Neural progenitor cell (in vitro differentiated cells): ENCODE results near the gene MBLAC2. TPM values are rescaled to one million over a fixed set of nuclear protein-coding genes. Genes with fewer than 3 reads are reported as not detected.

ENCODE experiments used
- DNase-seq: peaks from one replicate; pipeline ENCODE4 v3.0.0-alpha.2; 2016; ENCODE audit warnings: low spot score
- H2AFZ ChIP-seq: fragments of 200-600 bp; sonication (generic); replicated peaks from 2 replicates; pipeline ENCODE4 v1.6.1; 2016; ENCODE audit warnings: antibody characterized with exemption
- H3F3A ChIP-seq: fragments of 200-600 bp; sonication (generic); 2 replicates; pipeline ENCODE4 v1.6.1; 2016; ENCODE audit warnings: antibody characterized with exemption, low read depth
- H3K27ac ChIP-seq: fragments of 200-600 bp; sonication (generic); 2 replicates; pipeline ENCODE4 v1.5.1; 2016; ENCODE audit warnings: mild to moderate bottlenecking
- H3K27me3 ChIP-seq: fragments of 200-600 bp; sonication (generic); 2 replicates; pipeline ENCODE4 v1.6.1; 2016; ENCODE audit warnings: mild to moderate bottlenecking, moderate library complexity
- H3K36me3 ChIP-seq: fragments of 200-600 bp; sonication (generic); 2 replicates; pipeline ENCODE4 v1.5.1; 2016
- H3K4me1 ChIP-seq: fragments of 200-600 bp; sonication (generic); 2 replicates; pipeline ENCODE4 v1.6.1; 2016; ENCODE audit warnings: mixed run types
- H3K4me2 ChIP-seq: fragments of 200-600 bp; sonication (generic); 2 replicates; pipeline ENCODE4 v1.6.1; 2016
- H3K4me3 ChIP-seq: fragments of 200-600 bp; sonication (generic); 2 replicates; pipeline ENCODE4 v1.5.1; 2016
- H3K79me2 ChIP-seq: fragments of 200-600 bp; sonication (generic); 2 replicates; pipeline ENCODE4 v1.6.1; 2016; ENCODE audit warnings: low read depth
- H3K9ac ChIP-seq: fragments of 200-600 bp; sonication (generic); 2 replicates; pipeline ENCODE4 v1.6.1; 2016
- H3K9me3 ChIP-seq: fragments of 200-600 bp; sonication (generic); 2 replicates; pipeline ENCODE4 v1.5.1; 2016; ENCODE audit warnings: low read depth
- H4K20me1 ChIP-seq: fragments of 200-600 bp; sonication (generic); 2 replicates; pipeline ENCODE4 v1.6.1; 2016; ENCODE audit warnings: low read depth
- H3K27ac Mint-ChIP-seq: 3 replicates; pipeline ENCODE4 v1.8.0; 2021; ENCODE audit warnings: mixed read lengths
- H3K27me3 Mint-ChIP-seq: 2 replicates; pipeline ENCODE4 v1.8.0; 2022; ENCODE audit warnings: low read depth, mild to moderate bottlenecking, inconsistent platforms, moderate library complexity, mixed read lengths; ENCODE audit not compliant: insufficient read depth
- H3K36me3 Mint-ChIP-seq: 3 replicates; pipeline ENCODE4 v1.8.0; 2021; ENCODE audit warnings: mixed read lengths
- H3K4me1 Mint-ChIP-seq: 3 replicates; pipeline ENCODE4 v1.8.0; 2021; ENCODE audit warnings: mixed read lengths
- H3K4me3 Mint-ChIP-seq: 3 replicates; pipeline ENCODE4 v1.8.0; 2021; ENCODE audit warnings: mild to moderate bottlenecking, moderate library complexity, mixed read lengths
- H3K9me3 Mint-ChIP-seq: 3 replicates; pipeline ENCODE4 v1.8.0; 2020; ENCODE audit warnings: mixed read lengths
- EZH2 ChIP-seq: fragments of 200-600 bp; sonication (generic); IDR thresholded peaks from 2 replicates; pipeline ENCODE4 v1.6.1; 2017; ENCODE audit warnings: antibody characterized with exemption, mild to moderate bottlenecking, moderate library complexity
- EZH2phosphoT487 ChIP-seq: fragments of 200-600 bp; sonication (generic); IDR thresholded peaks from 2 replicates; pipeline ENCODE4 v1.6.1; 2017; ENCODE audit warnings: antibody characterized with exemption
- total RNA-seq: library from RNA; depleted of rRNA; stranded (reverse); fragments of >200 nt; gene quantifications from 2 replicates; pipeline ENCODE4 v1.2.3, GENCODE V29; 2015; ENCODE audit warnings: low replicate concordance
- TF ChIP-seq, protein P1 (sequence below): fragments of 200-600 bp; sonication (generic); IDR thresholded peaks from 2 replicates; pipeline ENCODE4 v1.5.1; 2017; ENCODE audit warnings: antibody characterized with exemption, mild to moderate bottlenecking

The MBLAC2 gene
- total RNA-seq, 1 donor from 2014 or later, result 5.7 TPM

- H3K4me3 Mint-ChIP-seq, result no peak overlapping the region
- no peak overlapping the region for H3K27ac Mint-ChIP-seq
- H3K4me2 ChIP-seq, result no peak overlapping the region
- no peaks in the 10 kb centered on the region for H3K27me3 ChIP-seq
- H3K4me1 Mint-ChIP-seq, result no peaks in the 10 kb centered on the region
- H4K20me1 ChIP-seq, result no peaks in the 10 kb centered on the region
- no peak overlapping the region for H3K9ac ChIP-seq
- H2AFZ ChIP-seq, result no peak overlapping the region
- no peak overlapping the region for H3K27ac ChIP-seq
- no peak for DNase-seq
- H3K4me1 ChIP-seq, result no peaks in the 10 kb centered on the region
- no peak overlapping the region for H3K4me3 ChIP-seq
- no peaks in the 10 kb centered on the region for H3K79me2 ChIP-seq
- no peaks in the 10 kb centered on the region for H3K9me3 ChIP-seq
- TF ChIP-seq, protein P1, sequence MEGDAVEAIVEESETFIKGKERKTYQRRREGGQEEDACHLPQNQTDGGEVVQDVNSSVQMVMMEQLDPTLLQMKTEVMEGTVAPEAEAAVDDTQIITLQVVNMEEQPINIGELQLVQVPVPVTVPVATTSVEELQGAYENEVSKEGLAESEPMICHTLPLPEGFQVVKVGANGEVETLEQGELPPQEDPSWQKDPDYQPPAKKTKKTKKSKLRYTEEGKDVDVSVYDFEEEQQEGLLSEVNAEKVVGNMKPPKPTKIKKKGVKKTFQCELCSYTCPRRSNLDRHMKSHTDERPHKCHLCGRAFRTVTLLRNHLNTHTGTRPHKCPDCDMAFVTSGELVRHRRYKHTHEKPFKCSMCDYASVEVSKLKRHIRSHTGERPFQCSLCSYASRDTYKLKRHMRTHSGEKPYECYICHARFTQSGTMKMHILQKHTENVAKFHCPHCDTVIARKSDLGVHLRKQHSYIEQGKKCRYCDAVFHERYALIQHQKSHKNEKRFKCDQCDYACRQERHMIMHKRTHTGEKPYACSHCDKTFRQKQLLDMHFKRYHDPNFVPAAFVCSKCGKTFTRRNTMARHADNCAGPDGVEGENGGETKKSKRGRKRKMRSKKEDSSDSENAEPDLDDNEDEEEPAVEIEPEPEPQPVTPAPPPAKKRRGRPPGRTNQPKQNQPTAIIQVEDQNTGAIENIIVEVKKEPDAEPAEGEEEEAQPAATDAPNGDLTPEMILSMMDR, result no peak
- no peak for TF ChIP-seq EZH2phosphoT487
- TF ChIP-seq EZH2, result no peak
- no peaks in the 10 kb centered on the region for H3F3A ChIP-seq
- H3K36me3 Mint-ChIP-seq, result no peaks in the 10 kb centered on the region
- no peaks in the 10 kb centered on the region for H3K36me3 ChIP-seq
- no peaks in the 10 kb centered on the region for H3K27me3 Mint-ChIP-seq
- H3K9me3 Mint-ChIP-seq, result no peaks in the 10 kb centered on the region
Observed at GRCh38 chr5:90503596-90503995, 29.0 kb upstream of the MBLAC2 start.

DNA sequence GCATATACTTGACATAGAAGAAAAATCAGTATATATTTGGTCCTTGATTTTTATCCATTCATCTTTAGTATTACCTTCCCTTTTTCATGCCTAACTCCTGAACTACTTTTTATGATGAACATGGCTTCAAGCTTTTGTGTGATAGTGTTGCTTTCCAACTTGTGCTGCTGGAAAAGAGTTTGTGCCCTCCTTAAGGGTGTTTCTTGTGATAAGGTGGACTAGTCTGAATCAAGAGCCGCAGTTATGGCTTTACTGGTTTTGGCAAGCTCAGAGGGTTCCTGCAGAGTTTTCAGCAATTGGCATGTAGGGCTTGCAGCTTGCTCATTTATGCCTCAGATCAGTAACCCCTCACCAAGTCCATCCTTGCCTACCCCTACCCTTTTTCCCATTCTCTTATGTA, 20.6 kb upstream of the MBLAC2 start:
- Histone ChIP-seq H3K4me2 (no peak overlapping the region), H3K27me3 (no peaks in the 10 kb centered on the region), H3K27ac (no peak overlapping the region), H2AFZ (no peak overlapping the region), H3K9ac (no peak overlapping the region), H3K79me2 (no peaks in the 10 kb centered on the region), H3K4me1 (no peaks in the 10 kb centered on the region), H3K9me3 (no peaks in the 10 kb centered on the region), H3K4me3 (no peak overlapping the region), H3K36me3 (no peaks in the 10 kb centered on the region), H3F3A (no peaks in the 10 kb centered on the region), H4K20me1 (no peaks in the 10 kb centered on the region)
- no peak for DNase-seq
- no peaks in the 10 kb centered on the region for H3K27me3 Mint-ChIP-seq
- H3K36me3 Mint-ChIP-seq, result peaks cover 4% of the 10 kb centered on the region
- TF ChIP-seq EZH2 (no peak), EZH2phosphoT487 (no peak)
- TF ChIP-seq, protein P1, result no peak
- no peaks in the 10 kb centered on the region for H3K4me1 Mint-ChIP-seq
- H3K27ac Mint-ChIP-seq, result no peak overlapping the region
- H3K9me3 Mint-ChIP-seq, result no peaks in the 10 kb centered on the region
- no peak overlapping the region for H3K4me3 Mint-ChIP-seq

- Histone ChIP-seq H4K20me1 (no peaks in the 10 kb centered on the region), H3K4me3 (no peak overlapping the region), H3K9me3 (no peaks in the 10 kb centered on the region), H3K4me2 (no peak overlapping the region), H3K27me3 (no peaks in the 10 kb centered on the region), H3K36me3 (no peaks in the 10 kb centered on the region), H3K79me2 (no peaks in the 10 kb centered on the region), H3K27ac (no peak overlapping the region), H3K9ac (no peak overlapping the region), H3F3A (no peaks in the 10 kb centered on the region), H3K4me1 (no peaks in the 10 kb centered on the region), H2AFZ (no peak overlapping the region)
- Mint-ChIP-seq H3K9me3 (no peaks in the 10 kb centered on the region), H3K4me1 (no peaks in the 10 kb centered on the region), H3K27me3 (peaks cover 2% of the 10 kb centered on the region), H3K36me3 (peaks cover 4% of the 10 kb centered on the region), H3K27ac (no peak overlapping the region), H3K4me3 (no peak overlapping the region)
- TF ChIP-seq EZH2phosphoT487, result no peak
- TF ChIP-seq, protein P1, result no peak
- no peak for TF ChIP-seq EZH2
- DNase-seq, result no peak
Observed at GRCh38 chr5:90494043-90494442, 19.5 kb upstream of the MBLAC2 start.
